KG1 (cell line): ENCODE measurements around the gene KCNAB2.

ENCODE experiments used
- DNase-seq: peaks from one replicate; lab custom pipeline; 2025; lab: John Stamatoyannopoulos, UW

Gene KCNAB2

GRCh38 chr1:6030547-6031261 is 15.0 kb upstream of the KCNAB2 start:
- no peak for DNase-seq

- DNase-seq: no peak
These were observed 12.6 kb upstream of the KCNAB2 start for GRCh38 chr1:6033124-6033523.

GRCh38 chr1:6033986-6034749 is 11.5 kb upstream of the KCNAB2 start:
- no peak for DNase-seq

GRCh38 chr1:6034750-6035096 is 11.0 kb upstream of the KCNAB2 start:
- no peak for DNase-seq

GRCh38 chr1:6035303-6035702 is 10.4 kb upstream of the KCNAB2 start:
- no peak for DNase-seq

- DNase-seq: no peak
These were observed 10.0 kb upstream of the KCNAB2 start for GRCh38 chr1:6035719-6036118.

GRCh38 chr1:6037338-6037762 is 8.3 kb upstream of the KCNAB2 start:
- no peak for DNase-seq

- no peak for DNase-seq
These were observed 7.1 kb upstream of the KCNAB2 start for GRCh38 chr1:6038603-6039002.

GRCh38 chr1:6039031-6039430 is 6.7 kb upstream of the KCNAB2 start:
- no peak for DNase-seq

GRCh38 chr1:6040444-6040843 is 5.2 kb upstream of the KCNAB2 start:
- no peak for DNase-seq

- no peak for DNase-seq
These were observed 4.8 kb upstream of the KCNAB2 start for GRCh38 chr1:6040861-6041415.

- DNase-seq: no peak
These were observed 4.1 kb upstream of the KCNAB2 start for GRCh38 chr1:6041432-6042062.

- DNase-seq: no peak
These were observed 2.1 kb upstream of the KCNAB2 start for GRCh38 chr1:6043561-6043960.

GRCh38 chr1:6044481-6045109 is 1.1 kb upstream of the KCNAB2 start:
- no peak for DNase-seq

GRCh38 chr1:6045110-6045502 is 582 bp upstream of the KCNAB2 start:
- DNase-seq: no peak

- no peak for DNase-seq
These were observed 591 bp downstream of the KCNAB2 start for GRCh38 chr1:6046279-6046678.

GRCh38 chr1:6048179-6048867 is 2.6 kb downstream of the KCNAB2 start:
- no peak for DNase-seq

- no peak for DNase-seq
These were observed 3.7 kb downstream of the KCNAB2 start for GRCh38 chr1:6049419-6049818.

- no peak for DNase-seq
These were observed 5.7 kb downstream of the KCNAB2 start for GRCh38 chr1:6051423-6051822.

GRCh38 chr1:6052543-6053205 is 7.0 kb downstream of the KCNAB2 start:
- peak; percentile 3 for DNase-seq

GRCh38 chr1:6053206-6053546 is 7.5 kb downstream of the KCNAB2 start:
- DNase-seq: no peak
